ENCODE measurements around the gene TGM6. TPM values are rescaled to one million over a fixed set of nuclear protein-coding genes. Genes with fewer than 3 reads are reported as not detected.

TGM6 gene
- total RNA-seq, 1 donor from 2014 or later = not detected

DNA sequence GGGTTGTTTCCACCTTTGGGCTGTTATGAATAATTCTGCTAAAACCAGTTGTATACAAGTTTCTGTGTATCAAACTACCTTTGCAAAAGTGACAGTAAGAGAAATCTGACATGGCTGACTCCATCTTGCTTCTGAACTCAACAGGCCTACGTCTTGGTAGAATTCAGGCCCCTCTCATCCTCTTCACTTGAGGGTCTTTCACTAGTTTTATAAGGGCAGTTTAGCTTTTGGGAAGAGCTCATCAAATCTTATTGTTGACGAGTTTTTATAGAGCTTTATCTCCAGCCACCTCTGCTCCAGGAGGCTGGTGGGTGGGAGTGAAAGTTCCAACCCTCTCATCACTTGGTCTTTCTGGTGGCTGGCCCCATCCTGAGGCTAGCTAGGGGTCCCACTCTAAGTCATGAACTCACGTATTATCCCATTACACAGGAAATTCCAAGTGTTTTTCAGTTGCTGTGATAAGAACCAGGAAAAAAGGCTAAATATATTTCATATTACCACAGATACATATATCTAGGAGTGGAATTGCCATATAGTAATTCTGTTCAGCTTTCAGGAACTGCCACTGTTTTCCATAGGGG is 78.3 kb downstream of the TGM6 start:
- no peak for DNase-seq

DNA sequence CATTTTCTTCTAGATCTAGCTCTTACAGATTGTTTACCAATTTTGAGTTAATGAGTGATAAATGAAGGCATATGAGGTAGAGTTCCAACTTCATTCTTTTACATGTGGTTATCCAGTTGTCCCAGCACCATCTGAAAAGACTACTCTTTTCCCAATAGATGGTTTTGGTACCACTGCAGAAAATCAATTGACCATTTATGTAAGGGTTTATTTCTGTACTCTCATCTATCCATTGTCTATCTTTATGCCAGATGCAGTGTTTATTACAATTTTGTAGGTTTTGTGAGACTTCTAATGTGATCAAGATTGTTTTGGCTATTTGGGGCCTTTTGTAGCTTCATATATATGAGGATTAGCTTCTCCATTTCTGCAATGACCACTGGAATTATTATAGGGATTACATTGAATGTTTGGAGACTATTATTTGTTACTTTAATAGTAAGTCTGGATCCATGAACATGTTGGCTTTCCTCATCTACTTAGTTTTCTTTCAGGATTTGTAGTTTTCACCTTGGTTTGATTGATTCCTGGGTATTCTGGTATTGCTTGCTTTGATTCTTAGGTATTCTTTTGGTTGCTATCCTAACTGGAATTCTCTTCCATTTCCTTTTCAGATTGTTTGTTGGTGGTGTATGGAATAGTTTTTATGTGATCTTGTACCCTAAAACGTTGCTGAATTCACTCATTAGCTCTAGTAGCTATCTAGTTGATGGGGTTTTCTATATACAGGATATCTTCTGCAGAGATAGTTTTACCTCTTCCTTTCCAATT is 79.5 kb downstream of the TGM6 start:
- no peak for DNase-seq

DNA sequence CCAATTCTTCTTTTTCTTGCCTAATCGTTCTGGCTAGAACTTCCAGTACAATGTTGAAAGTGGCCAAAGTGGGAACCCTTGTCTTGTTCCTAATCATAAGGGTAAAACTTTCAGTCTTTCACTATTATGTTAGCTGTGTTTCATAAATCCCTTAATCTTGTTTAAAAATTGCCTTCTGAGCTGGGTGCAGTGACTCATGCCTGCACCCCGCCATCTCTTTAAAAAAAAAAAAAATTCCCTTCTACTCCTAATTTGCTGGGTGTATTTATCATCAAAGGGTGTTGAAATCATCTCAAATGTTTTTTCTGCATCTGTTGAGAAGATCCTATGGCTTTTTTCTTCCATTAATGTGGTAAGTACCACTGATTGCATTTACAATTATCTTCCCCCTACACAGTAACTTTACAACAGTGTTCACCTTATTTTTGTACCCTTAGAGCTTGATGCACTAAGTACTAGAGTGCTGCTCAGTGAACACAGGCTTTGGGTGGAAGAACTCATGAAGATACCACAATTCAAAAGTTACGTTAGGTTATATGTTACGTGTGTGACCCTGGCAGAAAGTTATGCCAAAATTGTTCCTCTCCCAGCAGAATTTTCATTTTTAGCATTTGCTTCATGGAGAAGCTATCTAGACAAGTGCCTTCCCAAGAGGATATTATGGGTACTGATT is 80.2 kb downstream of the TGM6 start:
- no peak for DNase-seq

DNA sequence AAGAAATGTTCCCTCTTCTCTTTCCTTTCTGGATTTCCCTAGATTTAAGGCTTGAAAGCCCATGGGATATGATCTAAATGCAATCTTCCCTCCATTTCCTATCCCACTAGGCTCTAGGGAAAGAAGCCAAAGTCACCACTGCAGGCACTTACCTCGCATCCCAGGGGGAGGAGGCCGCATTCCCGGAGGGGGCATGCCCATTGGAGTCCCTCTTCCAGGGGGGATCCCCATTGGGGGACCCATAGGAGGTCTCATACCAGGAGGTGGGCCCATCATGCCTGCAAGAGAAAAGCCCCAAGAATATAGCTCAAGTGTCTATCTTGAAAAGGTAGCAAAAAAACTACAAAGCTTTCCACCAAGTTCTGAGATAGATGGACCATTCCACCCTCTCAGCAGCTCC is 81.8 kb downstream of the TGM6 start:
- no peak for DNase-seq

DNA sequence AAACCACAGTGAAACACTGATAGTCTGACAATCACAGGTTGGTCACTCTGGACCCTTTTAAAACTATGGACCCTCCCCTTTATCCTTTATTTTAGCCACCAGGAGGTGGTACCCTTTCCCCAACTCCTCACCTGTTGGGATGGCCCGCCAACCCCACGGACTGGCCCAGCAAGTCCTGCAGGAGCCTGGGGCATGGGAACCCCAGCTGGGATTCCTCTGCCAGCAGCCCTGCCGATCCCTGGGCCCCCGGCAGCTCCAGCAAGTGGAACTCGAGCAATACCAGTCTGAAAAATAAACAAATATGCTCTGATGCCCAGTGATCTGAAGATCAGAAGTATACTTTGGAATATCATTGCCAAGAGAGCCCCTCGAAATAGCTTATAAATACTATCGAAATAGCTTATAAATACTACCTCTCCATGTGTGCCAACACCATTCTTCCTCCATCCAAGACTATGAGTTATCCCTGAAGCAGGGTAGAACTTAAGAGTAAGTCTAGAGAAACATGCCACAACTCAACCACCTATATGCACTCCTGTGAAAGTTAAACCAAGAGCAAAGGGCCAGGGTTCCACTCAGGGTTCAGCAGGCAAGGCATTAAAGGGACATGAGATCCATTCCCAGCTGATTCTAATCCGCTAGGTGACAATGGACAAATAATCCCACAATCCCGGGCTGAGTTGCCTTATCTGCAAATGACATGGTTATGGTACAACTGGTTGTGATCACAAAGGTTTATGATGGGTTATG is 83.1 kb downstream of the TGM6 start:
- no peak for DNase-seq

DNA sequence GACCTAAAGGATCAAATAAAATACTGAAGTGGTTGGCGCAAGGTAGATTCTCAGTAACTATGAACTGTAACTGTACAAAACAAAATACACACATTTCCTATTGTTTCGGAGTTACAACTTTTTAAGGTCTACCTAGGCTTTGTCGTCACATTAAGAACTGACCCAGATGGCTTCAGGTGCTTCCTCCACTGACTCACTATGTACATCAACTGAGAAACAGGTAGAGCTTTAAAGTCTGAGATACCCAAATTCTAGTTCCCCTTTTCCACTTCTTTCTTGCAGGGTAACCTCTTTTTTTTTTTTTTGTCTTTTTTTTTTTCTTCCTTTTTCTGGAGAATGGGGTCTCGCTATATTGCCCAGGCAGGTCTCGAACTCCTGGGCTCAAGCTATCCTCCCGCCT is 84.4 kb downstream of the TGM6 start:
- no peak for DNase-seq

DNA sequence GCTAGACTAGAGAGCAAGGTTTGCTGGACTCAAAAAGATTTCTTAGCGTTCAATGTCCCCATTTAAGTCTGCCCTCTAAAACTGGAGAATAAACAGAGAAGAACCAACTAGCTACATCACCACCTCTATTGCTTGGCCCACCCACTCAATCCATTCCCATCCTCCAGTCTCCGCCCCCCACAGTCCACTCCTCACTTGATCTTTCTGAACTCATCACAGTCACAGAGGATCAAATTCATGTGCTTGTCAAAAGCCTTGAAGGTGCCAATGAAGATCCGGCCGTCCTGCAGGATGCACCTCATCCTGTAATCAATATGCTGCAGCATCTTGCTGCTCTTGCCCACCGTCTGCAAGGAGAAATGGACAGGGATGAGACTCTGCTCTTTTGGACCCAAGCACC is 86.7 kb downstream of the TGM6 start:
- DNase-seq = no peak

DNA sequence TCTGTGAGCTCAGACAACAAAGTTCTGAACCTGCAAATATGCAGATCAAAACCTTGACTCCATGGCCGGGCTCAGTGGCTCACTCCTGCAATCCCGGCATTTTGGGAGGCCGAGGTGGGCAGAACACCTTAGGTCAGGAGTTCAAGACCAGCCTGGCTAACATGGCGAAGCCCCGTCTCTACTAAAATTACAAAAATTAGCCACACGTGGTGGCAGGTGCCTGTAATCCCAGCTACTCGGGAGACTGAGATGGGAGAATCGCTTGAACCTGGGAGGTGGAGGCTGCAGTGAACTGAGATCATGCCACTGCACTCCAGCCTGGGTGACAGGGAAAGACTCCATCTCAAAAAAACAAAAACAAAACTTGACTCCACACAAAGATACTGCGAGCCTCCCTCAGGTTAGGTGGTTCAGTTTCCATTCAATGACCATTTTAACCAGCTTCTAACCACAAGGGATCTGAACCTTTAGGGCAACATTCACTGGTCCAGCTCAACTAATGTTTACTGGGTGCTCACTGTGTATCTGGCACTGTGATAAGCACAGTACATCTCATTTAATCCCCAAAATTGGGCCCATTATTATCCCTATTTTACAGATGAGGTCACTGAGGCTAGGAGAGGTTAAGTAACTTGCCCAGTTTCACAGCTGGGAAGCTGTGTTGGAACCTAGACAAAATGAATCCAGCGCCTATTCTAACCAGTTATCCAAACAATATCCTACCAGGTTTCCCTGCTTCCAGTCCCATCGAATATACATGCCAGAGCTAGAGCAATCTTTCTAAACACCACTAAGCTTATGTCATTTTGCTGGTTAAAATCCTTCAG is 88.1 kb downstream of the TGM6 start:
- DNase-seq = no peak

DNA sequence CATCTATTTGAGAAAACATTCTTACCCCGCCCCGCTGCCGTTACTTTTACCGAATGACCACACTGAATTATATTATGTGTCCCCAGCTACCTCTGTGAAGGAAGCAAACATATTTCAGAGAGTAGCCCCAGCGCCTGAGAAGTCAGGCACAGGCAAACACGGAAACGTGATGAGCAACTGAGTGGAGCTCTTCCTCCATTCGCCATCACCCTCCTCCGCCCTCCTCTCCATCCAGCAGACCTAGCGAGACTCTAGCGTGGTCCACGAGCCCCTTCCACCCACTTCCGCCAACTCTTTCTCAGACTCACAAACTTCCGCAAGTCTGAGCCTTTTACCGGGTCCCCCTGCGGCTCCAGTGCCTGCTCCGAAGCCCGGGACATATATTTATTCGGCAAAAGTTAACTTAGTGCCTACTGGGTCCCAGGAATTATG is 89.3 kb downstream of the TGM6 start:
- DNase-seq = peak; percentile 60

DNA sequence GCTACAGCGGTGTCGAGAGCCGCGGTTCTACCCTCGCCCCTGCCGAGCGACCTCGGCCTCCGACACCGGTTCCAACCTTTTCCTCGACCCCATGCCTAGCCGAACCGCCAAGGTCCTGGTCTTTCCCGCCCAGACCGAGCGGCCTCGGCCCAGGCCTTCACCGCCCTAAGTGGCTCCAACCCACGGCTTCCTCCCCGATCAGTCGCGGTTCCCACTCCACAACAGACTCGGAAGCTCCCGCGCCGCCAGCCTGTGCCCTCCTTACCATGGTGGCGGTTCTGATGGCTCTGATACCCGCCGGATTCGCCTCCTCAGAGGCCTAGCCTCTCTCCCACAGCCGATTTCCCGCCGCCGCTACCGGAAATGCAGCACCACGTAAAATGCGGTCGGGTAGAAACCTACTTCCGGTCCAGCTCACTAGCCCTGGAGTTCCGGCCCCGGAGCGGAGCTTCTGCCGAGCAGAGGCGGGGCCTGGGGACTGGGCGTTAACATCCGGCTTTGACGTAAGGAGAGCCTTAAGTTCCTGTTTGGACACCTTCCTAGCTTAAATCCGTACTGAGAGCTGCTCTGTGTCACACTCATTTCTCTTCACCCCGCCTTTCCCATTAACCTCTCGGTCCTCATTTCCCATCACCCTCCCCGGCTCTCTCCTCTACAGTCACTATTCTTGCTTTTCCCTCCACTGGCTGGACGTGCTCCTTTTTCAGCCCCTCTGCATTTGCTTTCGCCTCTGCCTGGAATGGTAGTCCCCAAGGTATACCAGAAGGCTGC is 89.9 kb downstream of the TGM6 start, which contains the start of gene SNRPB:
TSS of gene SNRPB (minus strand) at position 367 of the 771 bp plus-strand sequence. CDS start at position 268, 99 bp downstream.
- peak; percentile 97 for DNase-seq

DNA sequence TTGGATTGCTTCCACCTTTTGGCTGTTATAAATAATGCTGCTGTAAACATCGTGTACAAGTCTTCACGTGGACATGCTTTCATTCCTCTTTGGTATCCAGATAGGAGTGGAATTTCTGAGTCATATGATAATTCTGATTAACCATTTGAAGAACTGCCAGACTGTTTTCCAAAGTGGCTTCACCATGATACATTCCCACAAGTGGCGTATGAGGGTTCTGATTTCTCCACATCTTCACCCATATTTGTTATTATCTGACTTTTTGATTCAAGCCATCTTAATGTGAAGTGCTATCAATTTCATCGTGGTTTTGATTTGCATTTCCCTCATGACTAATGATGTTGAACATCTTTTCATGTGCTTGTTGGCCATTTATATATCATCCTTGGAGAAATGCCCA is 92.8 kb downstream of the TGM6 start:
- no peak for DNase-seq

DNA sequence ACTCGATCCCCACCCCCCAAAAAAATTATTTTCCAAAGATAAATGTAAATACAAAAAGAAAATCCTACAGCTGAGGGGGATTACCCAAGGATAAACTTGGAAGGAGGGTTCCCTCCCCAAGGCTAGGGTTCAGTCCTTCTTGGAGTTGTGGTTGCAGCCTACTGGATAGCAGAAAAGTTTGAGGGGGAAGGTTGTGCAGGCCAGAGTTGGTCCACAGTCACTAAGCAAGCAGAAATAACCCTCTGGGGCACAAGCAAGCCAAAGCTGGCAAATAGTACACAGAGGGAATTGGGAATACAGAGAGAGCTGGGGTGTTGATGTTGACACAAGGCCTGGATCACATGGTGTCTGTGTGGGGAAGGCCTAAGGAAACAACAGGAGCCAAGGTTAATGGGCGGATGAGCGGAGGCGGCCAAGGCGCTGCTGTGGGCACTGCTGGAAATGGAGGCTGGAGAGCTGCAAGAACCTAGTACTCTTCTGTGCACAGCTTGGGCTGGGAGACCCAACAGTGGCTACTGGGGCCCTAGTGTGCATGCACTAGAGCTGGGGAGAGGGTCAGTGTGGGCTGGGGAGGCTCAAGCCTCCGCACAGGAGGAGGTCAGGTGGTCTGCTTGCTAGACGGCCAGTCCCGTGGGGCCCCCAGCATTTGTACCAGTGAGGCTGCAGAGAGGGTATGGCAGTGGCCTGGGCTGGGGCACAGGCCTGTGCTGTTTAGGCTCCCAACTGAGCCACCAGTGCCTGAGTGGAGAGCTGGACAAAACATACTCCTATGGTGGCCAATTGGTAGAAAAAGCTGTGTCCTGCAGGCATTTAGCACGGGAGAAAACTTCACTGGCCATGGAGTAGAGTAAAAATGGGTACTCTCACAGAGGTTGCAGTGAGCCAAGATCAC is 95.4 kb downstream of the TGM6 start:
- DNase-seq = no peak

DNA sequence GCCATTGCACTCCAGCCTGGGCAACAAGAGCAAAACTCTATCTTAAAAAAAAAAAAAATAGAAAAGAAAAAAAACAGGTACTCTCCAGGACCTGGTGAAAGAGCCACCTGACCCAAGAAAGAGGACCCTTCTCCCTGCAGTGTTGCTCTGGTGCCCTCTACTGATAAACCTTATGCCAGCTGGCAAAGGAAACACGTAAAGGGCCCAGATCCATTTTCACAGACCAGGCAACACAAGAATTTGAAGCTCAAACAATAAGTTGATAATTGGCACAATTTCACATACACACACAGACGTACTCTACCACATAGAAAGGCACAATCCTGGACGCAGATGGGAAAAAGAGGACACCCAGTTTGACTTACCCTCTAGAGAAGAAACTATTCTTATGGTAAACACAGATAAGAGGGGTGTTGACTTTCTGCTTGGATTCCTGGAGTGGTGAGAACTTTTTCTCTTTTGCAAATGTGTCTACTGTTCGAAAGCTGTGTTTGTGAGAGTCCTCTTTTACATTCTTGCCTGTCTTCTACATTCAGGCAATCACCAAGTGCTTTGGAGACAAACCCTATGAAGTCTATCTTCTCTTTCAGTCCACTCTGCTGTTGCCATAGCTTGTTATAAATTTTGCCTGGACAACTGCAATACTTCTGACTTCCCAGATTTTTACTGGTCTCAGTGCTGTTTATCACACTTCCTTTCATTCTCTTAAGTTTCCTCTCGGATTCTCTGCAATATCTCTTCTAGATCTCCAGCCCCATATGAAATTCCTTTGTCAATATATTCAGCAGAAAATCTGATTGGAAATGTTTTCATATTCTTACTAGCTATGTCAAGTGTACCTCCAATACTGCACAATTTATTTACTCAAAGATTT is 96.3 kb downstream of the TGM6 start:
- no peak for DNase-seq

DNA sequence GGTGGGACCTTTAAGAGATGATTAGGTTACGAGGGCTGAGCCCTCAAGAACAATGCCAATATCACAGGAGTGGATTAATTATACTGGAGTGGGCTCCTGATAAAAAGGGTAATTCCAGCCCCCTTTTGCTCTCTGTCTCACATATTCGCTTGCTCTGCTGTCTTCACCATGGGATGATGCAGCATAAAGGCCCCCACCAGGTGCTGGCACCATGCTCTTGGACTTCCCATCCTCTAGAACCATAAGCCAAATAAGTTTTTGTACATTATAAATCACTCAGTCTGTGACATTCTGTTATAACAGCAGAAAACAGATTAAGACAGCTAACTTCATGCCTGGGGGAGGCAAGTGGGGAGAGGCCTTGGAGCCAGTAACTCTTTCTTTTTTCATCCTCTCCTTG is 99.7 kb downstream of the TGM6 start:
- DNase-seq = no peak

Measured in occipital lobe (tissue), 2 donors.